ENCODE data around the gene FAM50B. TPM values are rescaled to one million over a fixed set of nuclear protein-coding genes. Genes with fewer than 3 reads are reported as not detected.

The FAM50B gene
- total and polyA plus RNA-seq, 2 of the 13 experiments (the other 11 are each of a cell fraction or from before 2014, with no cell fraction given) = 0.05 TPM; not detected in 1

- TF ChIP-seq JARID2 (CRISPR knock-in tag; IDR thresholded peaks at IDR 0.05; ENCODE audit: insufficient replicate concordance) (no peak), ZNF75D (CRISPR knock-in tag; IDR thresholded peaks at IDR 0.05; ENCODE audit: borderline replicate concordance) (no peak), ZNF761 (CRISPR knock-in tag; conservative IDR thresholded peaks at IDR 0.05) (no peak), GABPA (IDR thresholded peaks at IDR 0.05; ENCODE audit: low read depth, low read length) (no peak), GABPA (CRISPR knock-in tag; IDR thresholded peaks at IDR 0.05; ENCODE audit: low read depth) (peak; percentile 21; the same call in 1 of the 2 replicates), ZNF780A (CRISPR knock-in tag; IDR thresholded peaks at IDR 0.05) (no peak), AFF4 (CRISPR knock-in tag; IDR thresholded peaks at IDR 0.05) (no peak), MEIS2 (CRISPR knock-in tag; IDR thresholded peaks at IDR 0.05) (peak; percentile 89), MTF1 (CRISPR knock-in tag; IDR thresholded peaks at IDR 0.05) (no peak), ZBTB21 (CRISPR knock-in tag; IDR thresholded peaks at IDR 0.05) (no peak), NR3C1 (CRISPR knock-in tag; IDR thresholded peaks at IDR 0.05) (no peak), NFRKB (IDR thresholded peaks at IDR 0.05) (no peak), MZF1 (CRISPR knock-in tag; IDR thresholded peaks at IDR 0.05; ENCODE audit: borderline replicate concordance) (no peak), ZBTB39 (CRISPR knock-in tag; IDR thresholded peaks at IDR 0.05) (no peak), BRCA1 (CRISPR knock-in tag; IDR thresholded peaks at IDR 0.05) (no peak), MYC (CRISPR knock-in tag; IDR thresholded peaks at IDR 0.05; ENCODE audit: borderline replicate concordance) (no peak), KMT2A (CRISPR knock-in tag; IDR thresholded peaks at IDR 0.05) (no peak; the same call in 1 of the 2 replicates), NR2F6 (IDR thresholded peaks at IDR 0.05) (peak; percentile 73), NR2F6 (CRISPR knock-in tag; IDR thresholded peaks at IDR 0.05) (peak; percentile 59; the same call in 1 of the 2 replicates), CREB1 (IDR thresholded peaks at IDR 0.05) (no peak), CREB1 (CRISPR knock-in tag; IDR thresholded peaks at IDR 0.05) (no peak; the same call in 1 of the 2 replicates), RELA (CRISPR knock-in tag; IDR thresholded peaks at IDR 0.05) (no peak), RCOR2 (CRISPR knock-in tag; IDR thresholded peaks at IDR 0.05) (peak; percentile 89), ZZZ3 (CRISPR knock-in tag; IDR thresholded peaks at IDR 0.05; ENCODE audit: borderline replicate concordance) (no peak), ZNF460 (CRISPR knock-in tag; IDR thresholded peaks at IDR 0.05; ENCODE audit: borderline replicate concordance) (no peak; the same call in 1 of the 2 replicates)
- TF ChIP-seq, protein P1, sequence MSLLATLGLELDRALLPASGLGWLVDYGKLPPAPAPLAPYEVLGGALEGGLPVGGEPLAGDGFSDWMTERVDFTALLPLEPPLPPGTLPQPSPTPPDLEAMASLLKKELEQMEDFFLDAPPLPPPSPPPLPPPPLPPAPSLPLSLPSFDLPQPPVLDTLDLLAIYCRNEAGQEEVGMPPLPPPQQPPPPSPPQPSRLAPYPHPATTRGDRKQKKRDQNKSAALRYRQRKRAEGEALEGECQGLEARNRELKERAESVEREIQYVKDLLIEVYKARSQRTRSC (CRISPR knock-in tag; IDR thresholded peaks at IDR 0.05; ENCODE audit: low read depth) = no peak
- TF ChIP-seq, protein P2, sequence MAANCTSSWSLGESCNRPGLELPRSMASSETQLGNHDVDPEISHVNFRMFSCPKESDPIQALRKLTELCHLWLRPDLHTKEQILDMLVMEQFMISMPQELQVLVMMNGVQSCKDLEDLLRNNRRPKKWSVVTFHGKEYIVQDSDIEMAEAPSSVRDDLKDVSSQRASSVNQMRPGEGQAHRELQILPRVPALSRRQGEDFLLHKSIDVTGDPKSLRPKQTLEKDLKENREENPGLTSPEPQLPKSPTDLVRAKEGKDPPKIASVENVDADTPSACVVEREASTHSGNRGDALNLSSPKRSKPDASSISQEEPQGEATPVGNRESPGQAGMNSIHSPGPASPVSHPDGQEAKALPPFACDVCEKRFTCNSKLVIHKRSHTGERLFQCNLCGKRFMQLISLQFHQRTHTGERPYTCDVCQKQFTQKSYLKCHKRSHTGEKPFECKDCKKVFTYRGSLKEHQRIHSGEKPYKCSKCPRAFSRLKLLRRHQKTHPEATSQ (CRISPR knock-in tag; IDR thresholded peaks at IDR 0.05; ENCODE audit: borderline replicate concordance) = no peak
Measured at GRCh38 chr6:3841066-3841454, 8.1 kb upstream of the FAM50B start (continued).

Data from HepG2 (cell line).